Lower lobe of right lung (tissue), 2 donors: Measurements from ENCODE around the gene CERS2. TPM values are rescaled to one million over a fixed set of nuclear protein-coding genes. Genes with fewer than 3 reads are reported as not detected.
A peak's percentile ranks its signal among the peaks of the same experiment; 100 is the strongest.

Experiments
- ATAC-seq, 2 donors: fragments of 200-7000 bp; cut with Tn5 transposase; one replicate each; pipeline ENCODE4 v1.9.1; 2020 to 2022; ENCODE audit warnings: mild to moderate bottlenecking in 2 of 2, moderate library complexity in 2 of 2
- DNase-seq: peaks from one replicate; pipeline ENCODE4 v3.0.0-alpha.2; 2020
- H3K27ac ChIP-seq: fragments of 200-600 bp; one replicate; pipeline ENCODE4 v1.8.0; 2022
- H3K27me3 ChIP-seq: fragments of 200-600 bp; one replicate; pipeline ENCODE4 v1.8.0; 2022; ENCODE audit warnings: low read depth
- H3K36me3 ChIP-seq: fragments of 200-600 bp; one replicate; pipeline ENCODE4 v1.8.0; 2022; ENCODE audit warnings: mild to moderate bottlenecking
- H3K4me1 ChIP-seq: fragments of 200-600 bp; one replicate; pipeline ENCODE4 v1.8.0; 2022
- H3K4me3 ChIP-seq: fragments of 200-600 bp; one replicate; pipeline ENCODE4 v1.8.0; 2022; ENCODE audit warnings: mild to moderate bottlenecking
- H3K9me3 ChIP-seq: fragments of 200-600 bp; one replicate; pipeline ENCODE4 v1.8.0; 2022
- intact Hi-C: fragments of 100-400 bp; cut with DNase I; formaldehyde crosslinking; loops from one replicate; pipeline ENCODE4 v1.11.0; 2022
- total RNA-seq: library from RNA; stranded (reverse); fragmentation: NEBNext Ultra II Directional; extraction: Animal tissue kit (Norgen Biotek cat#: 25700); gene quantifications from one replicate; pipeline ENCODE4 v1.2.1, GENCODE V29; 2021
- TF ChIP-seq, protein P1 (sequence below): fragments of 200-600 bp; IDR thresholded peaks from one replicate; pipeline ENCODE4 v1.8.0; 2022; ENCODE audit warnings: antibody characterized with exemption, mild to moderate bottlenecking
- donor health status: DM: no; HTN: yes; CAD: no; lungs with severe emphysema.

CERS2 gene
- total RNA-seq, 1 donor from 2014 or later: 297 TPM

DNA sequence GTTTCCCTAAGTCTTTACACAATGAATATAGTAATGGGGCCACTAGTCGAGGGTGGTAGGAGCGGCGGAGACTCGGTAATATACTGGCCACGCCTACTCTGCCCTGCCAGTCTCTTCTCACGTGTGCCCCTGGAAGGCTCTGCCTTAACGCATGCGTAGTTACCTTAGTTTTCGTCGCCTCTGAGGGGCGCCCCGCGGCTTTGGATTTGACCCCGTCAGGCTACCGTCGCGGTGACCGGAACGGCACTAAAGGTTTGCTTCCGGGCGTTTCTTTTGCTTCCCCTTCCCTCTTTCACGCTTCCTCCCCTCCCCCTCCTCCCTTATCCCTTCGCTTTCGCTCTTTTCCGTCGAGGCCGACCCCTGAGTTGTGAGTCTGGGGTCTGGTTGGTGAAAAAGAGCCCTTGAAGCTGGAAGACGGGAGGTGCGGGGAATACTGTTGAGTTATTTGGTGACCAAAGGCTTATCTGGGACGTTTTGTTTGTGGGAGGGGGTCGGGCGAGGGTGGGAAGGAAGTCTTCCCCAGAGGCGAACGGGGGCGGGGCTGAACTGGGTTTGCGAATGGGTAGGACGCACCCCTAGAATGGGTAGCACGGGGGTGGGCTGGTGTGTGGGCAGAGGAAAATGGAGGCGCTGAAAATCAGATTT is 48.4 kb downstream of the CERS2 start, which contains the start of gene SETDB1:
SETDB1 (plus strand) TSS at position 267 of the 645 bp plus-strand sequence. CDS start 1,352 bp downstream, outside the sequence.
- Histone ChIP-seq H3K27me3 (no peaks in the 10 kb centered on the region), H3K9me3 (no peaks in the 10 kb centered on the region), H3K4me3 (peak within 1 kb of the TSS; percentile 67), H3K27ac (peak within 1 kb of the TSS; percentile 78), H3K36me3 (peaks cover 37% of the 10 kb centered on the region), H3K4me1 (peaks cover 14% of the 10 kb centered on the region)
- peak; percentile 98 to 99 for ATAC-seq
- peak; percentile 97 for DNase-seq
- intact Hi-C loops: no loop called here
- TF ChIP-seq, protein P1, sequence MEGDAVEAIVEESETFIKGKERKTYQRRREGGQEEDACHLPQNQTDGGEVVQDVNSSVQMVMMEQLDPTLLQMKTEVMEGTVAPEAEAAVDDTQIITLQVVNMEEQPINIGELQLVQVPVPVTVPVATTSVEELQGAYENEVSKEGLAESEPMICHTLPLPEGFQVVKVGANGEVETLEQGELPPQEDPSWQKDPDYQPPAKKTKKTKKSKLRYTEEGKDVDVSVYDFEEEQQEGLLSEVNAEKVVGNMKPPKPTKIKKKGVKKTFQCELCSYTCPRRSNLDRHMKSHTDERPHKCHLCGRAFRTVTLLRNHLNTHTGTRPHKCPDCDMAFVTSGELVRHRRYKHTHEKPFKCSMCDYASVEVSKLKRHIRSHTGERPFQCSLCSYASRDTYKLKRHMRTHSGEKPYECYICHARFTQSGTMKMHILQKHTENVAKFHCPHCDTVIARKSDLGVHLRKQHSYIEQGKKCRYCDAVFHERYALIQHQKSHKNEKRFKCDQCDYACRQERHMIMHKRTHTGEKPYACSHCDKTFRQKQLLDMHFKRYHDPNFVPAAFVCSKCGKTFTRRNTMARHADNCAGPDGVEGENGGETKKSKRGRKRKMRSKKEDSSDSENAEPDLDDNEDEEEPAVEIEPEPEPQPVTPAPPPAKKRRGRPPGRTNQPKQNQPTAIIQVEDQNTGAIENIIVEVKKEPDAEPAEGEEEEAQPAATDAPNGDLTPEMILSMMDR: peak; percentile 6

DNA sequence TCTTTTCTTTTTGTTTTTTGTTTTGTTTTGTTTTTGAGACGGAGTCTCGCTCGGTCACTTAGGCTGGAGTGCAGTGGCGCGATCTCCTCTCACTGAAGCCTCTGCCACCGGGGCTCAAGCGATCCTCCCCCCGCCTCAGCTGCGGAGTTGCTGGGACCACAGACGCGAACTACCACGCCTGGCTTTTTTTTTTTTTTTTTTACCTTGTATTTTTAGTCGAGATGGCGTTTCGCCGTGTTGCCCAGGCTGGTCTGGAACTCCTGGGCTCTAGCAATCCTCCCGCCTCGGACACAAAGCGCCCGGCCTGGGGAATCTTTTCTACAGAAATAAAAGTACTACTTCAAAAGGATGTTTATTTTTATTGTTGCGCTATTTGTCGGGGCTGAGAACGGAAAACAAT is 49.6 kb downstream of the CERS2 start:
- Histone ChIP-seq H3K27ac (no peak overlapping the region), H3K9me3 (no peaks in the 10 kb centered on the region), H3K4me3 (peak overlapping the region; percentile 67), H3K36me3 (peaks cover 26% of the 10 kb centered on the region), H3K27me3 (no peaks in the 10 kb centered on the region), H3K4me1 (peaks cover 14% of the 10 kb centered on the region)
- DNase-seq (peak; percentile 49), ATAC-seq (no peak)
- TF ChIP-seq, protein P1: no peak
- intact Hi-C loops: no loop called here

DNA sequence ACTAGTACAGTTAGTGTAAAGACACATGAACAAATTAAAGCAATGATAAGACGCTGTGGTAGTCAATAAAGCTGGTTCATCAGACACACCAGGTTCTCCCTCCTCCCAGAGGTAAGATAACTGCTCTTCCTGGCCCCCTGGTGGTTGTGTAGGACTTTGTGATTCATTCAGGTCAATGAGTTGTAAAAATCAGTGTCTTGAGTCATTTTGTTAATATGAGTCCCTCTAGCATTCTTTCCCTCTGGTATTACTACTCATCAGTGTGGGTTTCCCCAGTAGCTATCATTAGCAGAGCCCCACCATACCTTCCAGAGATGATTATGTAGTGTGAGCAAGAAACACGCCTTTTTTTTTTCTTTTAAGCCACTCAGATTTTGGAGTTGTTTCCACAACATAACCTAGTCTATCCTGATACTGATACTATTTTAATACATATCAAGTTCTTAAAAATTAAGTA is 52.1 kb downstream of the CERS2 start:
- Histone ChIP-seq H3K4me1 (peaks cover 9% of the 10 kb centered on the region), H3K4me3 (no peak overlapping the region), H3K36me3 (peaks cover 1% of the 10 kb centered on the region), H3K27me3 (no peaks in the 10 kb centered on the region), H3K27ac (no peak overlapping the region), H3K9me3 (no peaks in the 10 kb centered on the region)
- ATAC-seq (peak; percentile 14 to 48), DNase-seq (no peak)
- intact Hi-C loops: no loop called here
- TF ChIP-seq, protein P1: peak; percentile 71

DNA sequence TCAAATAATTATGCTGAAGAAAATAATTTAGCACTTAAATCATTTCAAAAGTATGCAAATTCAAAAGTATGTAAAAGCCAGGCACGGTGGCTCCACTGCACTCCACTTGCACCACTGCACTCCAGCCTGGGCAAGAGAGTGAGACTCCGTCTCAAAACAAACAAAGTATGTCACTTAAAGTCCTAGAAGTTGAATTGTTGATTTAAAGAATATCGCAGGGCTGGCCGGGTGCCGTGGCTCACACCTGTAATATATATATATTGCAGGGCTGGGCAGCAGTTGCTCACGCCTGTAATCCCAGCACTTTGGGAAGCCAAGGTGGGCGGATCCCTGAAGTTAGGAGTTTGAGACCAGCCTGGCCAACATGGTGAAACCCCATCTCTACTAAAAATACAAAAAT is 57.2 kb downstream of the CERS2 start:
- H3K4me3 ChIP-seq: no peak overlapping the region
- TF ChIP-seq, protein P1: no peak
- no peak for ATAC-seq
- no peaks in the 10 kb centered on the region for H3K36me3 ChIP-seq
- intact Hi-C loops: no loop called here
- H3K9me3 ChIP-seq: no peaks in the 10 kb centered on the region
- DNase-seq: no peak
- H3K27me3 ChIP-seq: no peaks in the 10 kb centered on the region
- H3K27ac ChIP-seq: no peak overlapping the region
- H3K4me1 ChIP-seq: no peaks in the 10 kb centered on the region

Other genes starting within 250 kb of the CERS2 start
- 824 TPM for gene CTSS, start 209.1 kb downstream of the CERS2 start, total RNA-seq
- 29.4 TPM for gene CTSK, start 166.6 kb downstream of the CERS2 start, total RNA-seq
- 52.7 TPM for gene ARNT, start 98.2 kb downstream of the CERS2 start, total RNA-seq
- not detected for gene CTXND2, start 87.7 kb downstream of the CERS2 start, total RNA-seq
- gene SETDB1, start 48.5 kb downstream of the CERS2 start, total RNA-seq: 47.5 TPM
- 0.68 TPM for gene ANXA9, start 7.5 kb upstream of the CERS2 start, total RNA-seq
- gene MINDY1, start 32.1 kb upstream of the CERS2 start, total RNA-seq: 27.8 TPM
- 21.4 TPM for gene PRUNE1, start 33.6 kb upstream of the CERS2 start, total RNA-seq
- gene BNIPL, start 61.8 kb upstream of the CERS2 start, total RNA-seq: 8.2 TPM
- gene C1orf56, start 72.9 kb upstream of the CERS2 start, total RNA-seq: 4.8 TPM
- gene CDC42SE1, start 84.8 kb upstream of the CERS2 start, total RNA-seq: 114 TPM
- gene MLLT11, start 85.6 kb upstream of the CERS2 start, total RNA-seq: 0.56 TPM
- 14.1 TPM for gene GABPB2, start 95.9 kb upstream of the CERS2 start, total RNA-seq
- 6.4 TPM for gene SEMA6C, start 171.8 kb upstream of the CERS2 start, total RNA-seq
- gene TNFAIP8L2, start 181.8 kb upstream of the CERS2 start, total RNA-seq: 17.8 TPM
- gene LYSMD1, start 191.1 kb upstream of the CERS2 start, total RNA-seq: 6.5 TPM
- gene SCNM1, start 191.3 kb upstream of the CERS2 start, total RNA-seq: 38.4 TPM
- 2.1 TPM for gene TMOD4, start 201.1 kb upstream of the CERS2 start, total RNA-seq
- 45.3 TPM for gene VPS72, start 215.4 kb upstream of the CERS2 start, total RNA-seq
- gene PIP5K1A, start 223.7 kb upstream of the CERS2 start, total RNA-seq: 47.9 TPM